Measurements from ENCODE around the gene FBXO42. TPM values are rescaled to one million over a fixed set of nuclear protein-coding genes. Genes with fewer than 3 reads are reported as not detected.
"Not testable (repeated sequence)": the region's sequence is repeated elsewhere in the genome, so short reads cannot be mapped to it uniquely, and the experiment has no call there.

Gene FBXO42
- total and polyA plus RNA-seq, 4 donors = 5.9 to 9.4 (median 6.5) TPM

DNA sequence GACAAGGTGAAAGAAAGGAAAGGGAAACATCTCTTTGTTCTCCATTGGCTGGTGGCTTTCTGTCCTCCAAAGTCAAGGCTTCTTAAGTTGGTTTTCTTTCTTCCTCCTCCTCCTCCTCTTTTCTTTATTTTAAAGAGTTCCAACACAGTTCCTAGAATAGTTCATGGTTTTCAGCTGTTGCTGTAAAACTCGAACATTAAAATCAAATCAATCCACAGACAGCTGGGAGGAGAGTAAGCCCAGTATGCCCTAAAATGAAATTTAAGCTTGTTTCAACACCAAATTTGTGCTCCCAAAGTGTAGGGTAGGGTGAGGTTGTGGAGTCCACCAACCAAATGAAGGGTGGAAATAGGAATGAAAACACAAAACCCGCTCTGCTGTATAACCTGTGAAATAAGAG, 104.8 kb downstream of the FBXO42 start:
- no peak for DNase-seq (ENCODE audit: low spot score)
- no peak overlapping the region for H3K9ac ChIP-seq (ENCODE audit: low read depth in 1 of 2, low read length in 2 of 2)
- TF ChIP-seq CTCF (IDR thresholded peaks at IDR 0.05; ENCODE audit: low read depth, low read length, missing input control) = no peak
- no peak for TF ChIP-seq GABPA (IDR thresholded peaks at IDR 0.05 in 1 of 2, conservative IDR thresholded peaks at IDR 0.05 in 1 of 2)
- TF ChIP-seq, protein P1, sequence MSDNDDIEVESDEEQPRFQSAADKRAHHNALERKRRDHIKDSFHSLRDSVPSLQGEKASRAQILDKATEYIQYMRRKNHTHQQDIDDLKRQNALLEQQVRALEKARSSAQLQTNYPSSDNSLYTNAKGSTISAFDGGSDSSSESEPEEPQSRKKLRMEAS (IDR thresholded peaks at IDR 0.05) = no peak
- TF ChIP-seq ZBTB33 (IDR thresholded peaks at IDR 0.05) = no peak
- no peak for TF ChIP-seq FOXA1 (IDR thresholded peaks at IDR 0.05)
- TF ChIP-seq, protein P2, sequence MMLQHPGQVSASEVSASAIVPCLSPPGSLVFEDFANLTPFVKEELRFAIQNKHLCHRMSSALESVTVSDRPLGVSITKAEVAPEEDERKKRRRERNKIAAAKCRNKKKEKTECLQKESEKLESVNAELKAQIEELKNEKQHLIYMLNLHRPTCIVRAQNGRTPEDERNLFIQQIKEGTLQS (IDR thresholded peaks at IDR 0.05) = no peak
- no peak for TF ChIP-seq JUND (IDR thresholded peaks at IDR 0.05)
- H3K27me3 ChIP-seq (ENCODE audit: control insufficient read depth in 4 of 4, insufficient read depth in 4 of 4, low read length in 3 of 4) = no peaks in the 10 kb centered on the region
- peaks cover 0 to 15% (median 8%) of the 10 kb centered on the region in 4 donors for H3K36me3 ChIP-seq (ENCODE audit: control insufficient read depth in 4 of 4, insufficient read depth in 3 of 4, low read depth in 1 of 4, low read length in 3 of 4)
- H3K27ac ChIP-seq (ENCODE audit: low read depth in 1 of 2, low read length in 2 of 2) = no peak overlapping the region
- 87% methylated on average over 2 of the region's 2 CpGs for WGBS
- no peaks in the 10 kb centered on the region for H3K9me3 ChIP-seq (ENCODE audit: control insufficient read depth in 4 of 4, low read length in 3 of 4)
- no peak overlapping the region for H3K4me3 ChIP-seq (ENCODE audit: low read depth in 1 of 3, low read length in 3 of 3)
- H3K4me1 ChIP-seq (ENCODE audit: control insufficient read depth in 4 of 4, insufficient read depth in 4 of 4, low read length in 3 of 4) = peaks cover 5 to 35% (median 31%) of the 10 kb centered on the region in 4 donors

GRCh38 chr1:16246961-16247360, 105.3 kb downstream of the FBXO42 start:
- peaks cover 0 to 13% (median 7%) of the 10 kb centered on the region in 4 donors for H3K36me3 ChIP-seq (ENCODE audit: control insufficient read depth in 4 of 4, insufficient read depth in 3 of 4, low read depth in 1 of 4, low read length in 3 of 4)
- peaks cover 5 to 35% (median 31%) of the 10 kb centered on the region in 4 donors for H3K4me1 ChIP-seq (ENCODE audit: control insufficient read depth in 4 of 4, insufficient read depth in 4 of 4, low read length in 3 of 4)
- TF ChIP-seq JUND (IDR thresholded peaks at IDR 0.05) (no peak), RXRA (IDR thresholded peaks at IDR 0.05) (no peak), HNF4G (IDR thresholded peaks at IDR 0.05) (no peak), EGR1 (IDR thresholded peaks at IDR 0.05; ENCODE audit: low read depth in 2 of 2) (no peak), YY1 (IDR thresholded peaks at IDR 0.05) (no peak)
- TF ChIP-seq, protein P1 (IDR thresholded peaks at IDR 0.05) = no peak
- TF ChIP-seq, protein P2 (IDR thresholded peaks at IDR 0.05) = no peak
- TF ChIP-seq, protein P3, sequence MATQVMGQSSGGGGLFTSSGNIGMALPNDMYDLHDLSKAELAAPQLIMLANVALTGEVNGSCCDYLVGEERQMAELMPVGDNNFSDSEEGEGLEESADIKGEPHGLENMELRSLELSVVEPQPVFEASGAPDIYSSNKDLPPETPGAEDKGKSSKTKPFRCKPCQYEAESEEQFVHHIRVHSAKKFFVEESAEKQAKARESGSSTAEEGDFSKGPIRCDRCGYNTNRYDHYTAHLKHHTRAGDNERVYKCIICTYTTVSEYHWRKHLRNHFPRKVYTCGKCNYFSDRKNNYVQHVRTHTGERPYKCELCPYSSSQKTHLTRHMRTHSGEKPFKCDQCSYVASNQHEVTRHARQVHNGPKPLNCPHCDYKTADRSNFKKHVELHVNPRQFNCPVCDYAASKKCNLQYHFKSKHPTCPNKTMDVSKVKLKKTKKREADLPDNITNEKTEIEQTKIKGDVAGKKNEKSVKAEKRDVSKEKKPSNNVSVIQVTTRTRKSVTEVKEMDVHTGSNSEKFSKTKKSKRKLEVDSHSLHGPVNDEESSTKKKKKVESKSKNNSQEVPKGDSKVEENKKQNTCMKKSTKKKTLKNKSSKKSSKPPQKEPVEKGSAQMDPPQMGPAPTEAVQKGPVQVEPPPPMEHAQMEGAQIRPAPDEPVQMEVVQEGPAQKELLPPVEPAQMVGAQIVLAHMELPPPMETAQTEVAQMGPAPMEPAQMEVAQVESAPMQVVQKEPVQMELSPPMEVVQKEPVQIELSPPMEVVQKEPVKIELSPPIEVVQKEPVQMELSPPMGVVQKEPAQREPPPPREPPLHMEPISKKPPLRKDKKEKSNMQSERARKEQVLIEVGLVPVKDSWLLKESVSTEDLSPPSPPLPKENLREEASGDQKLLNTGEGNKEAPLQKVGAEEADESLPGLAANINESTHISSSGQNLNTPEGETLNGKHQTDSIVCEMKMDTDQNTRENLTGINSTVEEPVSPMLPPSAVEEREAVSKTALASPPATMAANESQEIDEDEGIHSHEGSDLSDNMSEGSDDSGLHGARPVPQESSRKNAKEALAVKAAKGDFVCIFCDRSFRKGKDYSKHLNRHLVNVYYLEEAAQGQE (IDR thresholded peaks at IDR 0.05) = no peak
- 93% methylated on average over 5 of the region's 5 CpGs for WGBS
- no peak overlapping the region for H3K27ac ChIP-seq (ENCODE audit: low read depth in 1 of 2, low read length in 2 of 2)
- H3K9ac ChIP-seq (ENCODE audit: low read depth in 1 of 2, low read length in 2 of 2) = no peak overlapping the region
- H3K27me3 ChIP-seq (ENCODE audit: control insufficient read depth in 4 of 4, insufficient read depth in 4 of 4, low read length in 3 of 4) = no peaks in the 10 kb centered on the region
- H3K4me3 ChIP-seq (ENCODE audit: low read depth in 1 of 3, low read length in 3 of 3) = no peak overlapping the region
- peak; percentile 32 for DNase-seq (ENCODE audit: low spot score)
- H3K9me3 ChIP-seq (ENCODE audit: control insufficient read depth in 4 of 4, low read length in 3 of 4) = no peaks in the 10 kb centered on the region

DNA sequence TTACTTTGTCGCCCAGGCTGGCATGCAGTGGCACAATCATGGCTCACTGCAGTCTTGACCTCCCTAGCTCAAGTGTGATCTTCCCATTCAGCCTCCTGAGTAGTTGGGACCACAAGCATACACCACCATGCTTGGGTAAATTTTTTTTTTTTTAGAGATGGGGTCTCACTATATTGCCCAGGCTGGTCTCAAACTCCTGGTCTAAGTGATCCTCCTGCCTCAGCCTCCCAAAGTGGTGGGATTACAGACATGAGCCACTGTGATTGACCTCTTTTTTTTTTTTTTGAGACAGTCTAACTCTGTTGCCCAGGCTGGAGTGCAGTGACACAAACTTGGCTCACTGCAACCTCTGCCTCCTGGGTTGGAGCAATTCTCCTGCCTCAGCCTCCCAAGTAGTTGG, 106.0 kb downstream of the FBXO42 start:
- DNase-seq (ENCODE audit: low spot score); H3K27ac ChIP-seq (ENCODE audit: low read depth in 1 of 2, low read length in 2 of 2); H3K36me3 ChIP-seq (ENCODE audit: control insufficient read depth in 4 of 4, insufficient read depth in 3 of 4, low read depth in 1 of 4, low read length in 3 of 4); H3K4me3 ChIP-seq (ENCODE audit: low read depth in 1 of 3, low read length in 3 of 3); H3K27me3 ChIP-seq (ENCODE audit: control insufficient read depth in 4 of 4, insufficient read depth in 4 of 4, low read length in 3 of 4); H3K9ac ChIP-seq (ENCODE audit: low read depth in 1 of 2, low read length in 2 of 2); H3K9me3 ChIP-seq (ENCODE audit: control insufficient read depth in 4 of 4, low read length in 3 of 4): not testable (repeated sequence)
- H3K4me1 ChIP-seq (ENCODE audit: control insufficient read depth in 4 of 4, insufficient read depth in 4 of 4, low read length in 3 of 4) = peaks cover 5 to 35% (median 31%) of the 10 kb centered on the region in 4 donors
- WGBS = 98% methylated on average over 1 of the region's 1 CpG
